Measurements from ENCODE around the gene INSR. TPM values are rescaled to one million over a fixed set of nuclear protein-coding genes. Genes with fewer than 3 reads are reported as not detected.

The INSR gene
- total and polyA plus RNA-seq, 2 of the 8 experiments (the other 6 are each of a cell fraction or from before 2014, with no cell fraction given), result 13.1 to 48.7 TPM

GRCh38 chr19:7250057-7250596 is 44.1 kb downstream of the INSR start:
- no peak overlapping the region for H4K5ac ChIP-seq (ENCODE audit: insufficient read length, low read depth, low read length)
- no peaks in the 10 kb centered on the region for H3K27me3 ChIP-seq (replicated peaks in 1 of 4; ENCODE audit: control insufficient read depth in 3 of 4, extremely low read depth in 1 of 4, insufficient read depth in 3 of 4, low read length in 3 of 4)
- ChIA-PET POLR2A (ENCODE audit: partially characterized antibody) (interaction anchor here (0.7 kb wide), 1 partner anchor 55 kb away, joined by 3 read pairs; no protein-coding TSS in a partner anchor), CTCF (ENCODE audit: partially characterized antibody) (no interaction called here)
- peaks cover 0 to 6% (median 2%) of the 10 kb centered on the region in 4 experiments; a peak in 2 of 7 replicates for H3K4me1 ChIP-seq (replicated peaks in 1 of 4; ENCODE audit: control insufficient read depth in 3 of 4, insufficient read depth in 4 of 4, low read length in 3 of 4)
- H3K9ac ChIP-seq (replicated peaks in 1 of 4; ENCODE audit: extremely low read depth in 1 of 4, low read depth in 3 of 4, low read length in 3 of 4), result no peak overlapping the region; a peak in 1 of 7 replicates
- no peak overlapping the region for H2BK5ac ChIP-seq (ENCODE audit: low read depth, low read length)
- no peak overlapping the region for H3K56ac ChIP-seq (replicated peaks; ENCODE audit: insufficient read length, low read depth, low read length)
- no peak overlapping the region for H3K14ac ChIP-seq (ENCODE audit: insufficient read length)
- H2BK15ac ChIP-seq (ENCODE audit: low read length), result no peak overlapping the region
- no peak overlapping the region for H2AFZ ChIP-seq (ENCODE audit: low read length)
- no peak overlapping the region for H3K4me2 ChIP-seq (ENCODE audit: insufficient read depth in 1 of 2, low read depth in 2 of 2, low read length in 2 of 2)
- H4K20me1 ChIP-seq (replicated peaks in 1 of 2; ENCODE audit: control insufficient read depth in 1 of 2, insufficient read depth in 2 of 2, low read length in 2 of 2), result peaks cover 0 to 1% of the 10 kb centered on the region in 2 experiments
- no peak overlapping the region for H3K18ac ChIP-seq (ENCODE audit: extremely low read depth, low read length)
- no peak overlapping the region for H2BK120ac ChIP-seq (replicated peaks; ENCODE audit: low read depth, low read length)
- H3K4ac ChIP-seq (replicated peaks; ENCODE audit: insufficient read length, low read depth, low read length), result no peak overlapping the region
- peaks cover 6% of the 10 kb centered on the region for H3K79me1 ChIP-seq (ENCODE audit: low read depth, low read length)
- H2BK20ac ChIP-seq (ENCODE audit: low read length), result no peak overlapping the region
- peaks cover 0 to 23% of the 10 kb centered on the region in 2 experiments; a peak in 2 of 4 replicates for H3K79me2 ChIP-seq (ENCODE audit: control insufficient read depth in 1 of 2, insufficient read depth in 2 of 2, low read length in 2 of 2)
- H2BK12ac ChIP-seq (ENCODE audit: low read depth, low read length), result no peak overlapping the region
- H3K9me3 ChIP-seq (ENCODE audit: insufficient read depth in 2 of 2, low read depth in 1 of 2, low read length in 1 of 2), result peaks cover 7 to 10% of the 10 kb centered on the region in 2 experiments; a peak in 2 of 4 replicates
- no peak overlapping the region for H3K4me3 ChIP-seq (ENCODE audit: extremely low read depth in 1 of 4, insufficient read depth in 2 of 4, low read depth in 3 of 4, low read length in 4 of 4)
- FAIRE-seq (no peak), DNase-seq (ENCODE audit: low read depth in 1 of 2, low spot score in 2 of 2) (no peak)
- no peak overlapping the region for H4K8ac ChIP-seq (ENCODE audit: extremely low read depth, insufficient read depth, low read length)
- no peaks in the 10 kb centered on the region for H3K23me2 ChIP-seq (ENCODE audit: low read depth, low read length)
- WGBS, 2 experiments (ENCODE audit: extremely low coverage in 1 of 2, insufficient coverage in 1 of 2, insufficient read length in 1 of 2, insufficient replicate concordance in 2 of 2, low coverage in 1 of 2, low lambda C conversion rate in 2 of 2, missing lambda C conversion rate in 1 of 2), result 64% methylated on average over 1 of the region's 1 CpG; no CpG with 5 or more reads in 1 of the 2 experiments
- peaks cover 0 to 5% (median 0%) of the 10 kb centered on the region in 4 experiments; a peak in 1 of 8 replicates for H3K36me3 ChIP-seq (ENCODE audit: control insufficient read depth in 2 of 4, insufficient read depth in 4 of 4, low read length in 3 of 4)
- H2AK5ac ChIP-seq (ENCODE audit: low read depth, low read length), result no peak overlapping the region
- H3K23ac ChIP-seq (ENCODE audit: insufficient read length), result no peak overlapping the region
- TF ChIP-seq HDAC6 (IDR thresholded peaks at IDR 0.05; ENCODE audit: low read depth, low read length), result no peak
- H4K91ac ChIP-seq (replicated peaks; ENCODE audit: insufficient read length, low read length), result no peak overlapping the region
- H3K27ac ChIP-seq (ENCODE audit: low read depth, low read length), result no peak overlapping the region

Data from H1 (cell line).